SK-N-MC (cell line): ENCODE measurements around the gene RHAG.
A peak's percentile ranks its signal among the peaks of the same experiment; 100 is the strongest.

Source experiments
- DNase-seq: peaks from one replicate; pipeline ENCODE4 v3.0.0-alpha.2; 2011; ENCODE audit warnings: low read depth, low spot score
- H3K27ac ChIP-seq: fragments of 200-600 bp; sonication (generic); 2 replicates; pipeline ENCODE4 v1.5.1; 2016; ENCODE audit warnings: mixed run types
- H3K36me3 ChIP-seq: fragments of 200-600 bp; sonication (generic); 2 replicates; pipeline ENCODE4 v1.6.1; 2017; ENCODE audit warnings: antibody characterized with exemption, low read length, mixed read lengths; ENCODE audit not compliant: insufficient read depth
- H3K4me3 ChIP-seq: fragments of 200-600 bp; sonication (generic); 2 replicates; pipeline ENCODE4 v1.5.1; 2016
- H3K9ac ChIP-seq: fragments of 200-600 bp; sonication (generic); 2 replicates; pipeline ENCODE4 v1.8.0; 2017; ENCODE audit warnings: mixed run types, mixed read lengths; ENCODE audit not compliant: insufficient read length
- H3K9me3 ChIP-seq: fragments of 200-600 bp; sonication (generic); 2 replicates; pipeline ENCODE4 v1.6.1; 2017; ENCODE audit warnings: low read depth, mild to moderate bottlenecking, antibody characterized with exemption, low read length, moderate library complexity, mixed read lengths
- EZH2 ChIP-seq: fragments of 200-600 bp; sonication (generic); IDR thresholded peaks from one replicate; pipeline ENCODE4 v1.6.1; 2017; ENCODE audit warnings: antibody characterized with exemption
- FOXP2 ChIP-seq: optimal IDR thresholded peaks from 2 replicates; pipeline ENCODE3; 2011; ENCODE audit warnings: mild to moderate bottlenecking, moderate library complexity; ENCODE audit not compliant: insufficient read depth; ENCODE audit errors: extremely low read length, control extremely low read depth
- POLR2AphosphoS5 ChIP-seq: IDR thresholded peaks from 2 replicates; pipeline ENCODE4 v1.6.1; 2012; ENCODE audit warnings: mild to moderate bottlenecking, low read depth, low read length, borderline replicate concordance

The RHAG gene

DNA sequence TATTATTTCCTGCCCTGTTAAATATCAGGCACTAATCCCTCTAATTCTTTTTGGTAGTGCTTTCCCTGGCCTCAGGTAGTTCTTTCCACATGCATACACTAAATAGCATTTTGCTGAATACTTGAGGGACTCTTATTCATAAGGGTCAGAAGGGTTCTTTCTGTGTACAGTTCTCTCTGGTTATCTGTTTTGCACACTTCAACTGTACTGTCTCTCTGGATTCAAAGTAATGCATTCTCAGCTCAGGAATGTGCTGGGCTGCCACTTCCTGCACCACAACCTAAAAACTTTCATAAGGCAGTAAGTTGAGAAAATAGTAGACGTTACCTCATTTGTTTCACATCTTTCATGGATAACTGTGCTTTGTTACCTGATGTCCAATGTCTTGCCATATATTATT is 54.1 kb downstream of the RHAG start:
- no peak for DNase-seq
- no peak for TF ChIP-seq POLR2AphosphoS5
- TF ChIP-seq EZH2: no peak
- TF ChIP-seq FOXP2: no peak
- no peaks in the 10 kb centered on the region for H3K36me3 ChIP-seq
- H3K27ac ChIP-seq: no peak overlapping the region
- H3K9me3 ChIP-seq: no peaks in the 10 kb centered on the region
- no peak overlapping the region for H3K4me3 ChIP-seq
- no peak overlapping the region for H3K9ac ChIP-seq

DNA sequence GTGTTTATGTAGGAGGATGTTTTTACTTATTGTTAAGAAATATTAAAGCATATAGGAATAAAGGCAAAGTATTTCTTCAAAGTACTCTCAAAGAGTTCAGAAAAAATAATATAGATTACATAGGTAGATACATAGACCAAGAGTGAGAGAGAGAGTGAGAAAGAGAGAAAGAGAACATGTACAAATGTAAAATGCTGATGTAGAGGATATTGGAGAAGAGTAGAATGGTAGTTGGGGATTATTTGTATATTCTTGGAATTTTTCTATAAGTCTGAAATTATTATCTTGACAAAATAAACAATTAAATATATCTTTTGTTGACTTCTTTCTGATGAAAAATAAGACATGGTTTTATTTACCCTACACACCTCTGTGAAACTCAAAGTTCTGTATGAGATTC is 57.0 kb downstream of the RHAG start:
- Histone ChIP-seq H3K9ac (no peak overlapping the region), H3K9me3 (no peaks in the 10 kb centered on the region), H3K27ac (no peak overlapping the region), H3K4me3 (no peak overlapping the region), H3K36me3 (no peaks in the 10 kb centered on the region)
- DNase-seq: no peak
- TF ChIP-seq POLR2AphosphoS5 (no peak), EZH2 (no peak), FOXP2 (no peak)

DNA sequence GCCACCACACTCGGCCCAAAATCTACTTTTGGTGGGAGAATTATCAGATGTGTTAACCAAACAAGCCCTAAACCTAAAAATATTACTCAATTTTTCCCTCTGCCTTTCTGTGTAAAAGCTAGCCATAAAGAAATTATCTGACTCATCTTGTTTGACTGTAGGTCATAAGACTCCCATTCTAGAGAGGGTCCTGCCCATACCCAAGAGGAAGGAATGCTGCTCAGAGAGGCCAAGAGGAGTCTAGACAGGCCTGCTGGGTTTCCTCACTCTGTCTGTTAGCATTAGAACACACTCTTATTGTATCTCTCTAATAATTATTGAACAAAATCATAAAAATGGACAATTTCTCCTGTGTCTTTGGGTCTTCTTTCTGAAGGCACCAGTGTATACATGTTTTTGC is 60.0 kb downstream of the RHAG start:
- Histone ChIP-seq H3K36me3 (no peaks in the 10 kb centered on the region), H3K9me3 (no peaks in the 10 kb centered on the region), H3K27ac (no peak overlapping the region), H3K9ac (no peak overlapping the region), H3K4me3 (no peak overlapping the region)
- DNase-seq: no peak
- TF ChIP-seq EZH2 (no peak), POLR2AphosphoS5 (no peak)

DNA sequence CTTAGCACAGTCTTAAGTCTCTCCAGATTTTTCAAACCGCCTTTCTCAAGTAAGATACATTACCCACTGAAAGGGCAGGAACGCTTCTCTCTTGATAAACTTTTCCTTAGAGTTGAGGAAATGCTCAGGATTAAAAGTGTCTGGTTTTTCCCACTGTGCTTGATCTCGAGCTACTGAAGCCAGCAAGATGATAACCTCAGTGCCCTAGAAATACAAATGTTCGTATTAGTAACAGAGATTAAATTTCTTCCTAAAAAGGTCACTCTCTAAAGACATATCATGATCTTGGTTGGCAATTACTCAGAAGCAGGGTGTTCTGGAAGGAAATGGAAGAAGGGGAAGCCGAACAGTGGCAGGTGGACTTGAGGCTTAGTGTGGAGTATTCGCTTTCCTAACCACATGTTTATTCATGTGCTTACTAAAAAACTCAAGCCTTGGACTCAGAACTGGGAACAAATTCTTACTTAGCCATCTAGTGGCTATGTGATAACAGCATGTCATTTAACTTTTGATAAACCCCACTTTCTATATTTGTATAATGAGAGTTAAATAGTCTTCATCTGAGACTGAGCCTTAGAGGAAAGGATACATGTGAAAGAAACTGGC is 66.1 kb downstream of the RHAG start:
- H3K9ac ChIP-seq: peak overlapping the region; percentile 19
- H3K36me3 ChIP-seq: no peaks in the 10 kb centered on the region
- no peak overlapping the region for H3K4me3 ChIP-seq
- TF ChIP-seq FOXP2 (no peak), EZH2 (no peak), POLR2AphosphoS5 (no peak)
- DNase-seq: peak; percentile 34
- H3K27ac ChIP-seq: peak overlapping the region; percentile 33; the same call in 1 of the 2 replicates
- no peaks in the 10 kb centered on the region for H3K9me3 ChIP-seq

DNA sequence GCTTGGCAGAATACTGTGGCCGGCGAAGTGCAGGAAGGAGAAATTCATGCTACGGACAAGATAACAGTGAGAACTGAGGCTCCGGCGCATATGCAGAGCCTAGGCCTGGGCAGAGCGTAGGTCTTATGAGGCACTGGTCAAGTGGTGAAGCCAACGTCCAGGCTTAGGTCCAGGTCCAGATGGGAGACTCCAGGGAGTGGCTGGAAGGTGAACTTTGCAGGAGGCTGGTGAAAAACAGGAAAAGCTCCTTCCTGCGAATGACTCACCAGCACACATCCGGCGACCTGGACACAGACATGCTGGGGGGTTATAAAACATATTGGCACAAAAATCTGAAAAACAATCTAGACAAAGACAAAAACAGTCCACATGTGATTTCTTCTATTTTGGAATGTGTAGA is 70.8 kb downstream of the RHAG start:
- TF ChIP-seq EZH2 (no peak), FOXP2 (no peak), POLR2AphosphoS5 (no peak)
- Histone ChIP-seq H3K9me3 (no peaks in the 10 kb centered on the region), H3K4me3 (no peak overlapping the region), H3K9ac (no peak overlapping the region), H3K27ac (no peak overlapping the region), H3K36me3 (no peaks in the 10 kb centered on the region)
- DNase-seq: no peak

DNA sequence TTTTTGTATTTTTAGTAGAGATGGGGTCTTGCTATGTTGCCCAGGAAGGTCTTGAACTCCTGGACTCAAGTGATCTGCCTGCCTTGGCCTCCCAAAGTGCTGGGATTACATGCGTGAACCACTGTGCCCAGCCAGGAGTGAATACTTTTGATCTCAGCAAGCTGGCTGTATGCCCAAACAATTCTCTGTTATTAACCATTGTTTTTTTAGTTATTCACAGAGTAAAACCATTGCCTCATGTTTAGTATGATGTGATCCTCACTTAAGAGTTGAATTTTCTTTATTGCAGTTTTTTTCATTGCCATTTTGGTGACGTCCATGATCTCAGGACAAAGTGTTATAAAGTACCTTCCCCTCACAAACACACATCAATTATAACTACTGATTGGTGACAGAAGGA is 71.4 kb downstream of the RHAG start:
- H3K27ac ChIP-seq: no peak overlapping the region
- no peak for DNase-seq
- no peaks in the 10 kb centered on the region for H3K36me3 ChIP-seq
- TF ChIP-seq FOXP2: no peak
- no peak for TF ChIP-seq EZH2
- TF ChIP-seq POLR2AphosphoS5: no peak
- no peaks in the 10 kb centered on the region for H3K9me3 ChIP-seq
- no peak overlapping the region for H3K9ac ChIP-seq
- H3K4me3 ChIP-seq: no peak overlapping the region

DNA sequence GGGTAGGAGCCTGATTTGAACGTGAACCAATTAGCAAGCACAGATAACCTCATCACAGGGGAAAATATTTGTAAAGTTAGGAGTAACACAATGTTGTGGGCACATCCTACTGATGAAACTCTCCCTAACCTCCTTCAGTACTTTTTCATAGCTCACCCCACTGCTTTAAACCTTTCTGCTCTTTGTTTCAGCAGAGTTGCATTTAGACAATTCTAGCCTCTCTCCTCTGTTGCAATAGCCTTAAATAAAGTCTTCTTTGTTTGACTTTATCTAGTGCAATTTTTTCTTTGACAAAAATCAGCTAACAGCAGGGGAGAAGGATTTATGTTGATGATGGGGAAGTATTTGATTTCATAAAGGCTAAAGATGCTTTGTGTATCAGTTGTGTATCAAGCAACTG is 72.1 kb downstream of the RHAG start:
- no peak for DNase-seq
- TF ChIP-seq EZH2: no peak
- no peak for TF ChIP-seq POLR2AphosphoS5
- no peak for TF ChIP-seq FOXP2
- Histone ChIP-seq H3K4me3 (no peak overlapping the region), H3K27ac (no peak overlapping the region), H3K36me3 (no peaks in the 10 kb centered on the region), H3K9me3 (no peaks in the 10 kb centered on the region), H3K9ac (no peak overlapping the region)

DNA sequence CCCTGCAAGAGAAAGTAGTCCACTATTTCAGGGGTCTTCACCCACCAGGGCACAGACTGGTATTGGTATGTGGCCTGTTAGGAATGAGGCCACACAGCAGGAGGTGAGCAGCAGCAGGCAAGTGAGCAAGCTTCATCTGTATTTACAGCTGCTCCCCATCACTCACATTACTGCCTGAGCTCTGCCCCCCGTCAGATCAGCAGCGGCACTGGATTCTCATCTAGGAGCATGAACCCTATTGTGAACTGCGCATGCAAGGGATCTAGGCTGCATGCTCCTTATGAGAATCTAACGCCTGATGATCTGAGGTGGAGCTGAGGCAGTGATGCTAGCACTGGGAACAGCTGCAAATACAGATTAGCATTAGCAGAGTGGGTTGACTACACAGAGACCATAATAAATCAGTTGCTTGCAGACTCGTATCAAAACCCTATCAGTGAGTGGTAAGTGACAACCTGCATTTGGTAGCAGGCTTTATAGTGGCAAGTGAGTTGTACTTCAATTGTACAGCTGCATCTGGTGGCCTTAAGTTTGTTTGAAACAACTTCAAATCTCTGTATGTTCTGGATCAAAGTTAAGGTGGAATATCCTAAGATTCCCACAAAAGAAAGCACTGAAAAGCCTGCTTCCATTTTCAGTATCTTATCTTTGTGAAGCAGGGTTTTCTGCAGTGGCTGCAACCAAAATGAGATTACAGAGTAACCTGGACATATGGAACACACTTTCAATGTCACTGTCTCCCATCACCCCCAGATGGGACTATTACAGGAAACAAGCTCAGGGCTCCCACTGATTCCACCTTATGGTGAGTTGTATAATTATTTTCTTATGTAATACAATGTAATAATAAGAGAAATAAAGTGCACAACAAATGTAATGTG is 73.4 kb downstream of the RHAG start:
- H3K27ac ChIP-seq: no peak overlapping the region
- no peak for DNase-seq
- no peak for TF ChIP-seq FOXP2
- TF ChIP-seq EZH2: no peak
- no peak for TF ChIP-seq POLR2AphosphoS5
- H3K4me3 ChIP-seq: no peak overlapping the region
- H3K36me3 ChIP-seq: no peaks in the 10 kb centered on the region
- H3K9me3 ChIP-seq: no peaks in the 10 kb centered on the region
- no peak overlapping the region for H3K9ac ChIP-seq

DNA sequence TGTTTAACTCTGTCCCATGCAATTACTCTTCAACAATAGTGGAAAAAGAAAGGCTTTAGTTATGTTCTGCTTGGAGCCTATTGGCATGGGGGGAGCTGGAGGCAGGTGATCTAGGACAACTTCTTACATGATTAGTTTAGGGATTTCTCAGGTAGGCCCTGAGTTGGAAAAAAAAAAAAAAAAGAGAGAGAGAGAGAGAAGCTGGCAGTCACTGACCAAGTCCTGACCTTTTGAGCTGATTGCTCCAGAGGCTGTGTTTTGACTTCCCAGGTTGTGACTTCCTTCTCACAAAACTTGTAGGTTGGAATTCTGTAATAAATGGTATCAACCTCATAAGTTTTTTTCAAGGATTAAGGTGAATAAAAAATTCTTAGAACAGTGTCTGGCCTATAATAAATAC is 78.4 kb downstream of the RHAG start:
- Histone ChIP-seq H3K4me3 (no peak overlapping the region), H3K36me3 (no peaks in the 10 kb centered on the region), H3K9me3 (no peaks in the 10 kb centered on the region), H3K9ac (no peak overlapping the region), H3K27ac (no peak overlapping the region)
- TF ChIP-seq POLR2AphosphoS5 (no peak), EZH2 (no peak), FOXP2 (no peak)
- DNase-seq: no peak

DNA sequence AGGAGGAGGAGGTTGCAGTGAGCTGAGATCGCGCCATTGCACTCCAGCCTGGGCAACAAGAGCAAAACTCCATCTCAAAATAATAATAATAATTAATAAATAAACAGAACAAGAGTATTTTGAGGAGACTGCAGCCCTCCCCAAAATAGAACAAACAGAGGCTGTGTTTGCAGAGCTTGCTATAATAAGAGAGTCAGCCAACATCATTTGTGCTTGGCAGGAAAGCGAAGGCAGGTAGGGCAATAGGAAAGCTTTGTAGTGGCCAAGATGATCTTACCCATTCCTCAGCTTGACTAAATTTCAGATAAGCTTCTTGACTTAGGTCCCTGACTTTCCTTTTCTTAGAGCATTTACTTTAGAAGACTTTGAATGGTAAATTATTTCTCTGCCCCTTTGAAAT is 79.5 kb downstream of the RHAG start:
- DNase-seq: no peak
- Histone ChIP-seq H3K4me3 (no peak overlapping the region), H3K36me3 (no peaks in the 10 kb centered on the region), H3K9ac (no peak overlapping the region), H3K9me3 (no peaks in the 10 kb centered on the region), H3K27ac (no peak overlapping the region)
- TF ChIP-seq FOXP2 (no peak), POLR2AphosphoS5 (0 out of 2 replicates have a peak, but pooled peaks have one; percentile 1), EZH2 (no peak)
